Parathyroid adenoma (tissue), 2 donors: Measurements from ENCODE around the gene TMEM135.
A peak's percentile ranks its signal among the peaks of the same experiment; 100 is the strongest.
"Not testable (repeated sequence)": the region's sequence is repeated elsewhere in the genome, so short reads cannot be mapped to it uniquely, and the experiment has no call there.

ENCODE experiments used
- H2AFZ ChIP-seq: fragments of 300-600 bp; sonication (generic); one replicate; pipeline ENCODE4 v1.7.0; 2017; ENCODE audit warnings: antibody characterized with exemption, mild to moderate bottlenecking
- H3K27ac ChIP-seq: fragments of 300-600 bp; sonication (generic); one replicate; pipeline ENCODE4 v1.7.0; 2017
- H3K27me3 ChIP-seq: fragments of 300-600 bp; sonication (generic); one replicate; pipeline ENCODE4 v1.7.0; 2017; ENCODE audit warnings: low read length; ENCODE audit not compliant: control insufficient read depth, insufficient read depth
- H3K36me3 ChIP-seq: fragments of 300-600 bp; sonication (generic); one replicate; pipeline ENCODE4 v1.7.0; 2017; ENCODE audit warnings: low read length; ENCODE audit not compliant: control insufficient read depth, insufficient read depth
- H3K4me1 ChIP-seq: fragments of 300-600 bp; sonication (generic); one replicate; pipeline ENCODE4 v1.7.0; 2017; ENCODE audit warnings: control low read depth
- H3K4me2 ChIP-seq: fragments of 300-600 bp; sonication (generic); one replicate; pipeline ENCODE4 v1.7.0; 2017; ENCODE audit warnings: low read length
- H3K4me3 ChIP-seq: fragments of 300-600 bp; sonication (generic); one replicate; pipeline ENCODE4 v1.7.0; 2017; ENCODE audit warnings: low read depth, low read length
- H3K79me2 ChIP-seq: fragments of 300-600 bp; sonication (generic); one replicate; pipeline ENCODE4 v1.7.0; 2017; ENCODE audit warnings: control low read depth
- H3K9ac ChIP-seq: fragments of 300-600 bp; sonication (generic); one replicate; pipeline ENCODE4 v1.7.0; 2017; ENCODE audit warnings: mild to moderate bottlenecking
- H3K9me3 ChIP-seq: fragments of 300-600 bp; sonication (generic); one replicate; pipeline ENCODE4 v1.7.0; 2017; ENCODE audit warnings: low read length; ENCODE audit not compliant: control insufficient read depth
- TF ChIP-seq, protein P1 (sequence below): fragments of 300-600 bp; sonication (generic); IDR thresholded peaks from one replicate; pipeline ENCODE4 v1.7.0; 2017; ENCODE audit warnings: antibody characterized with exemption, mild to moderate bottlenecking
- donor health status: primary hyperparathyroidism.

Gene TMEM135

DNA sequence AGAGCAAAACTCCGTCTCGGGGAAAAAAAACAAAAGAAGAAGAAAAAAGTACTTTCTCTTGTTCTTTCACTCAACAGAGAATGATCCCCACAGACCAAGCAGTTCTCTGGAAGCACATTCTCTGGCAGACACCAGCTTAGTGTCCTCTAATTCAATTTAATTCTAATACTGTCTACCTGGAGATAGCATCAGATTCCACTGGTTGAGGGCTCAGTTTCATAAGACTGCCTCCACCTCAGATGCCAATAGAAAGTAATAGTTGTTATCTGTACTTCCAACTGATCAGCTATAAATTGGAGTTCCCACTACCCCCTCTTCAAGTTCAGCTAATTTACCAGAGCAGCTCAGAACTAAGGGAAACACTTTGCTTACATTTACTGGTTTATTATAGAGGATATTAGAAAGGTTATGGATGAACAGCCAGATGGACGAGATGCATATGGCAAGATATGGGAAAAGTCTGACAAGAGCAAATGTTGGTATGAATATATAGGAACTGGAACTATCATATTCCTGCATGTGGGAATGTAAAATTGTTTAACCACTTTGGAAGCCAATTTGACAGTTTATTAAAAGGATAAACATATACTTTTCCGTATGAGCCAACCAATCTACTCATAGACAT, 64.3 kb downstream of the TMEM135 start:
- no peaks in the 10 kb centered on the region for H3K36me3 ChIP-seq
- no peaks in the 10 kb centered on the region for H3K27me3 ChIP-seq
- no peak overlapping the region for H3K4me3 ChIP-seq
- H3K9ac ChIP-seq: no peak overlapping the region
- peaks cover 6% of the 10 kb centered on the region for H3K4me1 ChIP-seq
- no peak overlapping the region for H3K4me2 ChIP-seq
- H3K9me3 ChIP-seq: no peaks in the 10 kb centered on the region
- H3K27ac ChIP-seq: no peak overlapping the region
- H3K79me2 ChIP-seq: no peaks in the 10 kb centered on the region
- TF ChIP-seq, protein P1, sequence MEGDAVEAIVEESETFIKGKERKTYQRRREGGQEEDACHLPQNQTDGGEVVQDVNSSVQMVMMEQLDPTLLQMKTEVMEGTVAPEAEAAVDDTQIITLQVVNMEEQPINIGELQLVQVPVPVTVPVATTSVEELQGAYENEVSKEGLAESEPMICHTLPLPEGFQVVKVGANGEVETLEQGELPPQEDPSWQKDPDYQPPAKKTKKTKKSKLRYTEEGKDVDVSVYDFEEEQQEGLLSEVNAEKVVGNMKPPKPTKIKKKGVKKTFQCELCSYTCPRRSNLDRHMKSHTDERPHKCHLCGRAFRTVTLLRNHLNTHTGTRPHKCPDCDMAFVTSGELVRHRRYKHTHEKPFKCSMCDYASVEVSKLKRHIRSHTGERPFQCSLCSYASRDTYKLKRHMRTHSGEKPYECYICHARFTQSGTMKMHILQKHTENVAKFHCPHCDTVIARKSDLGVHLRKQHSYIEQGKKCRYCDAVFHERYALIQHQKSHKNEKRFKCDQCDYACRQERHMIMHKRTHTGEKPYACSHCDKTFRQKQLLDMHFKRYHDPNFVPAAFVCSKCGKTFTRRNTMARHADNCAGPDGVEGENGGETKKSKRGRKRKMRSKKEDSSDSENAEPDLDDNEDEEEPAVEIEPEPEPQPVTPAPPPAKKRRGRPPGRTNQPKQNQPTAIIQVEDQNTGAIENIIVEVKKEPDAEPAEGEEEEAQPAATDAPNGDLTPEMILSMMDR: no peak
- no peak overlapping the region for H2AFZ ChIP-seq

DNA sequence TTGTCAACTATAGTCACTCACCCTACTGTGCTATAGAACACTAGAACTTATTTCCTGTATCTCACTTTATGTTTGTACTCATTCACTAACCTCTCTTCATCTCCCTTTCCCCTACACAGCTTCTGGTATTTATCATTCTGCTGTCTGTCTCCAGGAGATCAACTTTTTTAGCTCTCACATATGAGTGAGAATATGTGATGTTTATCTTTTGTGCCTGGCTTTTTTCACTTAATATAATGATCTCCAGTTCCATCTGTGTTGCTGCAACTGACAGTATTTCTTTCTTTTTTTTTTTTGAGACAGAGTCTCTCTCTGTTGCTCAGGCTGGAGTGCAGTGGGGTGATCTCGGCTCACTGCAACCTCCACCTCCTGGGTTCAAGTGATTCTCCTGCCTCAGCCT, 68.1 kb downstream of the TMEM135 start:
- not testable (repeated sequence) for H3K4me2 ChIP-seq, H3K79me2 ChIP-seq, H3K4me3 ChIP-seq, H3K36me3 ChIP-seq, H3K4me1 ChIP-seq, H3K9ac ChIP-seq, H3K9me3 ChIP-seq, H3K27ac ChIP-seq, H2AFZ ChIP-seq, H3K27me3 ChIP-seq

DNA sequence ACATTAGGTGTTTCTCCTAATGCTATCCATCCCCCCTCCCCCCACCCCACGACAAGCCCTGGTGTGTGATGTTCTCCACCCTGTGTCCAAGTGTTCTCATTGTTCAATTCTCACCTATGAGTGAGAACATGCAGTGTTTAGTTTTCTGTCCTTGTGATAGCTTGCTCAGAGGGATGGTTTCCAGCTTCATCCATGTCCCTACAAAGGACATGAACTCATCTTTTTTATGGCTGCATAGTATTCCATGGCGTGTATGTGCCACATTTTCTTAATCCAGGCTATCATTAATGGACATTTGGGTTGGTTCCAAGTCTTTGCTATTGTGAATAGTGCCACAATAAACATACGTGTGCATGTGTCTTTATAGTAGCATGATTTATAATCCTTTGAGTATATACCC, 69.6 kb downstream of the TMEM135 start:
- not testable (repeated sequence) for H3K4me3 ChIP-seq, H3K4me1 ChIP-seq, H3K9ac ChIP-seq, H2AFZ ChIP-seq, H3K4me2 ChIP-seq, H3K27ac ChIP-seq, H3K27me3 ChIP-seq, H3K79me2 ChIP-seq, H3K36me3 ChIP-seq, H3K9me3 ChIP-seq

DNA sequence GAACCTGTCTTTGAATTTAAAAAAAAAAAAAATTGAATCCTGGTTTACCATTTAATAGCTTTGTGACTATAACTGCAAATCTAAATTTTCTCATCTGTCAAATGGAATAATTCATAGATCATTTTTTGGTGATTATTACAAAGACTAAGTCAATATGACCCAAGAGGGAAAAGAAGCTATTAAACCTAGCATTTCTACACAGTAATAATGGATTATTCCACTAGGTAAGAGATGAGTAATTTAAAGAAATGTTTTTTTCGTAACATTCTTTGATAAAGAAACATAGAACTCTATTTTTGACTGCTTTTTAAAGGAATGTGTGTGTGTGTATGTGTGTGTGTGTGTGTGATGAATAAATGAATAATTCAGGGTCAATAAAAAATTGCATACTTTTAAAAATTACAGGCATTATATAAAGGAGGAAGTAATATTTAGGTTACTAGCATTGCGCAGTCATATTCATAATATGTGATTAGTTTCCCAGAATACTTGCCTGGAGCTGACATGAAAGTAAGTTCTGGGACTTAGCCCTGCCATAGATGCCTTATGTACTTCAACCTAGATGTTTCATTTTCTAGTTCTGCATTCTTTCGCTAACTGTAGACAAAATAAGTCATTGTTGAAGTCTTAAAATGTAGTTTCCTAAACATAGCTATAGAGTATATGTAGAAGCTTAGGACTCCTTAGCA, 72.9 kb downstream of the TMEM135 start:
- Histone ChIP-seq H3K27ac (no peak overlapping the region), H3K4me3 (no peak overlapping the region), H2AFZ (no peak overlapping the region), H3K36me3 (no peaks in the 10 kb centered on the region), H3K79me2 (peaks cover 2% of the 10 kb centered on the region), H3K9me3 (no peaks in the 10 kb centered on the region), H3K4me1 (peaks cover 4% of the 10 kb centered on the region), H3K4me2 (no peak overlapping the region), H3K27me3 (no peaks in the 10 kb centered on the region), H3K9ac (no peak overlapping the region)
- TF ChIP-seq, protein P1: no peak

DNA sequence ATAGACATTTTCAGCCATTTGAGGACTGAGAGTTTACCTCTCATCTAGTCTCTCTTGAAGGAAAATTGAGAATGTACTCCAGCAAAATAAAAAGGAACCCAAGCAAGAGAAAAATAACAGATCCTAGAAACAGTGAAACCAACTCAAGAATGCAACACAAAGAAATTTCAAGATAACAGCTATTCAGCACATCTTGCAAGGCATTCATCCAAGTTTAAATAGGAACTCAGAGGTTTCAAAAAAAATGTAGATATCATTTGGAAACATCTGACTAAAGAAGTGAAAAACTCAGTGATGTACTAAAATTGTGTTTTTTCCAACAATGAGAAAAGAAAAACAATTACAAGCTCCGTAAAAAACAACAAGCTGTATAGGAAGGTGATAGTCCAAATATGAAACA, 76.4 kb downstream of the TMEM135 start:
- Histone ChIP-seq H3K9me3 (no peaks in the 10 kb centered on the region), H2AFZ (no peak overlapping the region), H3K79me2 (no peaks in the 10 kb centered on the region), H3K36me3 (no peaks in the 10 kb centered on the region), H3K27ac (peak overlapping the region; percentile 36), H3K4me3 (no peak overlapping the region), H3K27me3 (no peaks in the 10 kb centered on the region), H3K4me2 (no peak overlapping the region), H3K4me1 (peaks cover 8% of the 10 kb centered on the region), H3K9ac (no peak overlapping the region)
- TF ChIP-seq, protein P1: no peak
